Measurements from ENCODE around the gene TRIM26. TPM values are rescaled to one million over a fixed set of nuclear protein-coding genes. Genes with fewer than 3 reads are reported as not detected.

TRIM26 gene
- total RNA-seq: 39.6 TPM

DNA sequence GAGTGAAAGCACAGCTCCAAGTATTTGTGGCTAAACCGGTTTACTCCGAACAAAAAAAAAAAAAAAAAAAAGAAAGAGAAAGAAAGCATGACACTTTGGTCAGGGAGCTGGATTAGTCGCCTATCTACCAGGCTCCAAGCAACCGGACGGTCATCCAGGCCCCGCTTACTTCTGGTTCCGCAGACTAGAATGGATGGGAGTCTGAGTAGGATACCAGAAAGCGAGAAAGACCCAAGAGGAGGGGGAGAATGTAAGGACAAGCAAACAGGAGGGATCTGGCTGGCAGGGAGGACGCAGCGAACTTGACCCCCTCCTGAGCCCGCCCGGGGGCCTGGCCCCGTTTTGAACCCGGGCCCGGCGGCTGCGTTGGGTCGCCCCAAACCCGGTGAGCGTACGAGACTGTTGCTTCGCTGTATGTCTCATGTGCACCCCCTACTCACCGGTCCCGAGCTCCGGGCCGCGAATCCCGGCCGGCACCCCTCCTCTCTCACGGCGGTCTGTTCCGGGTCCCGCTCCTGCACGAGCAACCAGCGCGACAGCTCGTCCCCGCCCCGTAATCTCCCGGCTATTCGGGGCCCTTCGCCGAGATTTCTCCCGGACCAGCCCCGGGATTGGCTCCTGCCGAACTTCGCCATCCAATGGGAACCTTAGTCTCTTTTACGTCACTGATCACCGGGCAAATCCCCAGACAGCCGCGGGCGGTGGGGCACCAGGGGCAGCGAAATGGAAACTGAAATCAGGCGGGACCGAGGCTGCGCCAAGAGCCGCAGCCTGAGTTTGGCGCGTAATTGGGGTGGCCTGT lies at the start of gene TRIM26:
TRIM26 (minus strand) TSS at position 542 of the 802 bp plus-strand sequence. CDS start 14,303 bp downstream, outside the sequence.

DNA sequence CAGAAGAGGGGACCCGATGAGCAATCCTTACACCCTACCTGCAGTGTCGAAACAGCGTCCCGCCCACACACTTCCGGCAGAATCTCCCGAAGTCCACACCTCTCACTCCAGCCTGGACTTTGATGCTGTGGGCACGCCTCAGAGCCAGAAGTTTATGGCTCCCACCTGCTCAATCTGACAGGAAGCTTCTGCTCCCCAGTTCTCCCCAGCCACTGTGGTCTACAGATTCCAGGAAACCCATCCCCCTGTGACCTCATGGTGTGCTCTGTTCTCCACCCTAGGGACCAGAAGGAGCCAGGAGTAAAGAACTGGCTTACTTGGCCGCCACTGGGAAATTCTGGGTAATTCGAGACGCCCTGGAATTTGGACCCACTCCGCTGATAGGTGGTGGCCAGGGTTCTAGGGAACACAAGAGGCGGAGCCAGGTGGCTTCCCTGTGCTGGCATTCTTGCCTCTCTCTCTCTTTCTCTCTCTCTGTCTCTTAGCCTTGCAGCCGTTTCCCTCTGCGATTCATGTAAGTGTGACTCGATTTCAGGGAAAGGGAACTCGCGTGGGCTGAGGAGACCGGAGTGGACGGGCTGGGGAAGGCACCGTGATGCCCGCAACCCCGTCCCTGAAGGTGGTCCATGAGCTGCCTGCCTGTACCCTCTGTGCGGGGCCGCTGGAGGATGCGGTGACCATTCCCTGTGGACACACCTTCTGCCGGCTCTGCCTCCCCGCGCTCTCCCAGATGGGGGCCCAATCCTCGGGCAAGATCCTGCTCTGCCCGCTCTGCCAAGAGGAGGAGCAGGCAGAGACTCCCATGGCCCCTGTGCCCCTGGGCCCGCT lies 49.9 kb downstream of the TRIM26 start, which contains the start of gene TRIM15:
TRIM15 (plus strand) TSS at position 457 of the 828 bp plus-strand sequence; CDS start at position 596, 139 bp downstream.

DNA sequence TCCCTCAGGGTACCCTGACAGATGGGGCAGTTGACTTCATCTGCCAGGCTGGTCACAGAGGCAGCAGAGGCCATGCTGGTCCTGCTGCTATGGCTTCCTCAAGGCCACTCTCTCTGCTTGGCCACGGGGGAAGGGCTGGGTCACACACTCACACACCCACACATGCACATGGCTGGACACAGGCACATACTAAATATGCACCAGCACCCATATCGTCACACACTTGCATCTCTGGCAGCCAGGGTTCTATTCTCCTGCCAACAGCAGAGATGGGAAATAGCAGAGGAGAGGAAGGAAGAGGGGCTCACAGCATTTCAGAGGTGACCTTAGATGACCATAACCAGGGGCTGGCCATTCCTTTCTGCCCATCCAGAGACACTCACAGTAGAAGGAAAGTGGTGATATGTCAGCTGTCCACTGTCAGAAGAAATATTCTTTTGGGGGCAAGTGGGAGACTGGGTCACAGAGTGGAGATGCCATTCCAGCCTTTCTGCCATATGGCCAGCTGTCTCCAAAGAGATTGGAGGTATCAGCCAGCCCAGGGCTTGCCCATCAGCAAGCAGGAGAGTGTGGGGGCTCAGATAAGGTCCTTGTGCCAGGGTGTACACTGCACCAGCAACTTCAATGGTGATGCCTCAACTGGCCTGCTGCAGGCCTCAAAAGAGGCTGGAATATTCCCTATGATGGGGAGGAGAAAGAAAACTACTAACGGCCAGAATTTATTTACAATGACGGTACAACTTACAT lies 52.2 kb downstream of the TRIM26 start, which contains the start of gene TRIM10:
TRIM10 (minus strand) TSS at position 427 of the 747 bp plus-strand sequence; CDS start at position 74, 353 bp downstream.

DNA sequence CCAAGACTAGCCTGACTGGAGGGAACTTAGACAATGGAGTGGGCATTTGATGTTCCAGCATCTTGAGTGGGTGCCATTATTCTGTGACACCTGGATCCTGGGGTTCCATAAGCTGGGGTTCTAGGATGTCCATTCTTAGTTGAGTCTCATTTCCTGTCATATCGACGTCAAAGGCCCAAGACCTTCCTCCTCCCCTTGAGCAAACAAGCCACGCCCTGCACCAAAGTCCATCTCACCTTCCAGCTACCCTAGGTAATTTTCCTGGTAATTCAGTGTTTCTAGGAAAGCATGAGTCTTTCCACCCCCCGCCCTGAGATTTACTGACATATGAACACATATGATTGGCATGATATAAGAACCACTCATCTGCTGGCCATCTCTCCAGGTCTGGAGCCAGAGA lies 77.4 kb downstream of the TRIM26 start, which contains the start of gene TRIM40:
TRIM40 (plus strand) TSS at position 384 of the 400 bp plus-strand sequence. CDS start 897 bp downstream, outside the sequence.

Other genes starting within 250 kb of the TRIM26 start
- gene POLR1H, start 152.1 kb downstream of the TRIM26 start, total RNA-seq: 17.3 TPM
- gene PPP1R11, start 146.2 kb downstream of the TRIM26 start, total RNA-seq: 19.2 TPM
- 0.22 TPM for gene RNF39, start 137.6 kb downstream of the TRIM26 start, total RNA-seq
- gene TRIM31, start 100.3 kb downstream of the TRIM26 start, total RNA-seq: not detected
- gene TRIM40, start 77.3 kb downstream of the TRIM26 start, total RNA-seq: not detected
- gene TRIM10, start 52.2 kb downstream of the TRIM26 start, total RNA-seq: 1.0 TPM
- not detected for gene TRIM15, start 49.9 kb downstream of the TRIM26 start, total RNA-seq
- gene TRIM39, start 113.5 kb upstream of the TRIM26 start, total RNA-seq: 11.2 TPM
- gene RPP21, start 131.8 kb upstream of the TRIM26 start, total RNA-seq: 24.8 TPM

Measured in camera-type eye (tissue), 1 donor.